IMR-90 (cell line): ENCODE measurements around the gene NENF. TPM values are rescaled to one million over a fixed set of nuclear protein-coding genes. Genes with fewer than 3 reads are reported as not detected.
A peak's percentile ranks its signal among the peaks of the same experiment; 100 is the strongest.

Experiments used
- ATAC-seq: fragments of 200-7000 bp; cut with Tn5 transposase; 2 replicates; pipeline ENCODE4 v1.9.1; 2020; ENCODE audit warnings: low read depth, mild to moderate bottlenecking, moderate library complexity
- BruUV-seq: library from RNA; stranded (reverse); fragments of 400-500 nt; replicated peaks from 2 replicates; lab custom pipeline; 2021; lab: Mats Ljungman, UMichigan
- CTCF ChIA-PET: fragments of 300-600 bp; formaldehyde crosslinking; extraction: SDS; loops from one replicate; lab custom pipeline; 2021; ENCODE audit warnings: antibody characterized with exemption; lab: Yijun Ruan, JAX
- POLR2A ChIA-PET: fragments of 300-600 bp; sonication (Branson Sonifier 250); formaldehyde crosslinking; loops from one replicate; lab custom pipeline; 2022; ENCODE audit warnings: antibody characterized with exemption; ENCODE audit not compliant: unreplicated experiment; lab: Charles Lee
- DNase-seq: peaks from one replicate; pipeline ENCODE4 v3.0.0; 2013
- H2AFZ ChIP-seq: replicated peaks from 2 replicates; pipeline ENCODE3; 2013; ENCODE audit warnings: low read length, mild to moderate bottlenecking; ENCODE audit not compliant: poor library complexity
- H2AK5ac ChIP-seq: 2 replicates; pipeline ENCODE4 v1.6.1; 2013; ENCODE audit warnings: low read depth, low read length, inconsistent platforms
- H2AK9ac ChIP-seq: replicated peaks from 2 replicates; pipeline ENCODE3; 2013; ENCODE audit warnings: mild to moderate bottlenecking, low read depth, low read length, moderate library complexity; ENCODE audit not compliant: poor library complexity
- H2BK120ac ChIP-seq: 2 replicates; pipeline ENCODE4 v1.6.1; 2013; ENCODE audit warnings: low read depth, low read length, inconsistent platforms
- H2BK15ac ChIP-seq: 3 replicates; pipeline ENCODE4 v1.6.1; 2013; ENCODE audit warnings: low read depth, low read length, inconsistent platforms
- H2BK20ac ChIP-seq: 2 replicates; pipeline ENCODE4 v1.6.1; 2013; ENCODE audit warnings: low read depth, mild to moderate bottlenecking, inconsistent platforms, low read length, moderate library complexity
- H2BK5ac ChIP-seq: 2 replicates; pipeline ENCODE4 v1.6.1; 2013; ENCODE audit warnings: mild to moderate bottlenecking, low read depth, low read length, inconsistent platforms; ENCODE audit not compliant: poor library complexity, severe bottlenecking
- H3K14ac ChIP-seq: replicated peaks from 2 replicates; pipeline ENCODE4 v1.6.1; 2013; ENCODE audit warnings: low read depth, low read length, inconsistent platforms
- H3K18ac ChIP-seq: 2 replicates; pipeline ENCODE4 v1.6.1; 2013; ENCODE audit warnings: low read depth, low read length, control low read depth
- H3K23ac ChIP-seq: 2 replicates; pipeline ENCODE4 v1.6.1; 2013; ENCODE audit warnings: low read depth, low read length, inconsistent platforms
- H3K27ac ChIP-seq: 2 replicates; pipeline ENCODE4 v1.5.1; 2013; ENCODE audit warnings: mild to moderate bottlenecking, control low read depth, low read length; ENCODE audit not compliant: insufficient read depth
- H3K27me3 ChIP-seq: 2 replicates; pipeline ENCODE4 v1.6.1; 2013; ENCODE audit warnings: low read length; ENCODE audit not compliant: control insufficient read depth, insufficient read depth
- H3K36me3 ChIP-seq: 2 replicates; pipeline ENCODE4 v1.6.1; 2013; ENCODE audit warnings: low read length, mixed read lengths; ENCODE audit not compliant: control insufficient read depth, insufficient read depth
- H3K4ac ChIP-seq: 2 replicates; pipeline ENCODE4 v1.6.1; 2013; ENCODE audit warnings: low read depth, low read length, inconsistent platforms
- H3K4me1 ChIP-seq: 2 replicates; pipeline ENCODE4 v1.6.1; 2013; ENCODE audit warnings: low read length, mixed read lengths; ENCODE audit not compliant: control insufficient read depth, insufficient read depth
- H3K4me2 ChIP-seq: 2 replicates; pipeline ENCODE4 v1.6.1; 2013; ENCODE audit warnings: low read depth, mild to moderate bottlenecking, control low read depth, low read length, moderate library complexity
- H3K4me3 ChIP-seq: 2 replicates; pipeline ENCODE4 v1.5.1; 2013; ENCODE audit warnings: low read depth, mild to moderate bottlenecking, control low read depth, low read length, moderate library complexity; ENCODE audit not compliant: insufficient read depth
- H3K56ac ChIP-seq: 2 replicates; pipeline ENCODE4 v1.6.1; 2013; ENCODE audit warnings: low read length, inconsistent platforms; ENCODE audit not compliant: insufficient read depth; ENCODE audit errors: extremely low read depth
- H3K79me1 ChIP-seq, 2 experiments: 2 replicates each; pipeline ENCODE4 v1.6.1; 2013; ENCODE audit warnings: low read length in 2 of 2, inconsistent platforms in 1 of 2, low read depth in 1 of 2
- H3K9ac ChIP-seq: 2 replicates; pipeline ENCODE4 v1.6.1; 2013; ENCODE audit warnings: low read depth, low read length, control low read depth
- H3K9me1 ChIP-seq: 2 replicates; pipeline ENCODE4 v1.6.1; 2013; ENCODE audit warnings: low read length, inconsistent platforms; ENCODE audit not compliant: insufficient read depth
- H3K9me3 ChIP-seq: 2 replicates; pipeline ENCODE4 v1.6.1; 2013; ENCODE audit warnings: low read length; ENCODE audit not compliant: control insufficient read depth, insufficient read depth
- H4K20me1 ChIP-seq: 2 replicates; pipeline ENCODE4 v1.6.1; 2013; ENCODE audit warnings: low read length, inconsistent platforms; ENCODE audit not compliant: insufficient read depth
- H4K5ac ChIP-seq: 2 replicates; pipeline ENCODE4 v1.6.1; 2013; ENCODE audit warnings: mild to moderate bottlenecking, low read depth, low read length, control low read depth
- H4K8ac ChIP-seq, 2 experiments: 2 replicates each; pipeline ENCODE4 v1.6.1; 2013; ENCODE audit warnings: low read depth in 2 of 2, low read length in 2 of 2, control low read depth in 1 of 2, inconsistent platforms in 1 of 2
- H4K91ac ChIP-seq: 2 replicates; pipeline ENCODE4 v1.6.1; 2013; ENCODE audit warnings: low read depth, low read length, inconsistent platforms; ENCODE audit not compliant: insufficient read depth
- MAZ ChIP-seq: IDR thresholded peaks from 2 replicates; pipeline ENCODE4 v1.6.1; 2012; ENCODE audit warnings: low read depth, mild to moderate bottlenecking, low read length, improper control_type of control experiment, moderate library complexity, borderline replicate concordance
- RCOR1 ChIP-seq: IDR thresholded peaks from 2 replicates; pipeline ENCODE4 v1.6.1; 2012; ENCODE audit warnings: mild to moderate bottlenecking, low read length, improper control_type of control experiment; ENCODE audit not compliant: insufficient replicate concordance
- WGBS, 2 experiments: methylation state at CpG; one replicate each; pipeline versions ENCODE4 v1.1.5 to v1.1.7; 2013; ENCODE audit warnings: missing lambda C conversion rate in 2 of 2; ENCODE audit not compliant: insufficient read length in 1 of 2; ENCODE audit errors: extremely low coverage in 2 of 2; 5-methylcytosine and 5-hydroxymethylcytosine counted together
- dilution Hi-C: fragments of 300-500 bp; cut with HindIII; formaldehyde crosslinking; loops from one replicate; pipeline ENCODE4 v1.14.3; 2018; ENCODE audit warnings: low sequenced_read_pairs; ENCODE audit not compliant: unreplicated experiment
- in situ Hi-C: fragments of 300-500 bp; cut with MboI; formaldehyde crosslinking; loops from 3 replicates; pipeline ENCODE4 v1.14.3; 2019; ENCODE audit warnings: low sequenced_read_pairs, inconsistent platforms, mixed read lengths
- intact Hi-C: fragments of 100-400 bp; cut with micrococcal nuclease; formaldehyde crosslinking; loops from 2 replicates; pipeline ENCODE4 v1.10.0; 2022
- polyA plus RNA-seq, 3 experiments: library from polyadenylated mRNA; depleted of rRNA; stranded (reverse); fragments of >200 nt; gene quantifications; 2 replicates each; pipeline ENCODE4 v1.2.3, GENCODE V29; 2012; ENCODE audit warnings: low replicate concordance in 1 of 3
- total RNA-seq: library from RNA; depleted of rRNA; stranded (reverse); fragments of >200 nt; gene quantifications from 2 replicates; pipeline ENCODE4 v1.2.3, GENCODE V29; 2012
- TF ChIP-seq, protein P1 (sequence below): fragments of 150-350 bp; IDR thresholded peaks from 2 replicates; pipeline ENCODE4 v1.6.1; 2017; ENCODE audit warnings: mild to moderate bottlenecking, antibody characterized with exemption, low read length, low read depth
- TF ChIP-seq, protein P2 (sequence below): fragments of 150-350 bp; IDR thresholded peaks from 2 replicates; pipeline ENCODE4 v1.6.1; 2016; ENCODE audit warnings: low read depth, mild to moderate bottlenecking, low read length, moderate library complexity, borderline replicate concordance

The NENF gene
- total and polyA plus RNA-seq, 2 of the 4 experiments (the other 2 are of a cell fraction), result 16.0 to 40.4 TPM

DNA sequence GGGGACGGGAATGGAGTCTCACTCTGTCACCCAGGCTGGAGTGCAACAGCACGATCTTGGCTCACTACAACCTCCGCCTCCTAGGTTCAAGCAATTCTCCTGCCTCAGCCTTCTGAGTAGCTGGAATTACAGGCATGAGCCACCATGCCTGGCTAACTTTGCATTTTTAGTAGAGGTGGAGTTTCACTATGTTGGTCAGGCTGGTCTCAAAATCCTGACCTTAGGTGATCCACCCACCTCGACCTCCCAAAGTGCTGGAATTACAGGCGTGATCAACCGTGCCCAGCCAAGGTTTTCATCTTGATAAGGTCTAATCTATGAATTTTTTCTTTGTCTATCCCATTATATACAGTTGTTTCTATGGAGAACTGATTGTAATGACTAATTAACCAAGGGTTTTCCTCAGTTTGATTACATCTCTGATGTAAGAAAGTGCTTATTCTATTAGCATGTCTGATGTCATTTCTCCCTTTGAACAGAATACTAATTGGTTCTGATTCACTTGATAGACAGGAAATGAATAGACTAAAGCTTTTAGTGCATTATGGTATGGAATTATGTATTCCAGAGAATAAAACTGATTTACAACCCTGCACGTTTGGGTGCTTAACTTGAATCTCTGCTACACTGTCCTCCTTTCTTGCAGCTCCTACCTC is 29.9 kb upstream of the NENF start:
- Histone ChIP-seq H3K27ac (no peak overlapping the region), H3K9ac (no peak overlapping the region), H2BK20ac (no peak overlapping the region), H3K4me1 (peaks cover 2% of the 10 kb centered on the region; the same call in 1 of the 2 replicates), H3K18ac (no peak overlapping the region; the same call in 1 of the 2 replicates), H3K23ac (no peak overlapping the region), H3K9me1 (no peaks in the 10 kb centered on the region), H3K9me3 (peaks cover 3% of the 10 kb centered on the region), H2BK15ac (no peak overlapping the region), H4K8ac (peak overlapping the region in 1 of 2 experiments; percentile 21; a peak in 1 of 4 replicates), H2AK9ac (no peak overlapping the region), H3K4me3 (no peak overlapping the region), H3K36me3 (peaks cover 6% of the 10 kb centered on the region), H2AFZ (no peak overlapping the region), H4K20me1 (no peaks in the 10 kb centered on the region), H2BK5ac (peak overlapping the region; percentile 33), H2AK5ac (no peak overlapping the region), H3K14ac (no peak overlapping the region), H3K4ac (no peak overlapping the region), H2BK120ac (no peak overlapping the region), H3K56ac (no peak overlapping the region), H4K5ac (no peak overlapping the region; the same call in 1 of the 2 replicates), H4K91ac (no peak overlapping the region), H3K79me1 (0 out of 4 replicates have a peak, but pooled peaks cover 0 to 5% of the 10 kb centered on the region in 2 experiments), H3K27me3 (no peaks in the 10 kb centered on the region), H3K4me2 (no peak overlapping the region)
- dilution Hi-C loops, result no loop called here
- ChIA-PET POLR2A (no interaction called here), CTCF (no interaction called here)
- no TSS peak for BruUV-seq
- WGBS, 2 experiments, result 100% methylated on average over 1 of the region's 7 CpGs; no CpG with 5 or more reads in 1 of the 2 experiments
- intact Hi-C loops, result no loop called here
- DNase-seq (no peak), ATAC-seq (no peak)
- TF ChIP-seq MAZ (no peak), RCOR1 (no peak)
- TF ChIP-seq, protein P1, sequence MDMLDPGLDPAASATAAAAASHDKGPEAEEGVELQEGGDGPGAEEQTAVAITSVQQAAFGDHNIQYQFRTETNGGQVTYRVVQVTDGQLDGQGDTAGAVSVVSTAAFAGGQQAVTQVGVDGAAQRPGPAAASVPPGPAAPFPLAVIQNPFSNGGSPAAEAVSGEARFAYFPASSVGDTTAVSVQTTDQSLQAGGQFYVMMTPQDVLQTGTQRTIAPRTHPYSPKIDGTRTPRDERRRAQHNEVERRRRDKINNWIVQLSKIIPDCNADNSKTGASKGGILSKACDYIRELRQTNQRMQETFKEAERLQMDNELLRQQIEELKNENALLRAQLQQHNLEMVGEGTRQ, result no peak
- TF ChIP-seq, protein P2, sequence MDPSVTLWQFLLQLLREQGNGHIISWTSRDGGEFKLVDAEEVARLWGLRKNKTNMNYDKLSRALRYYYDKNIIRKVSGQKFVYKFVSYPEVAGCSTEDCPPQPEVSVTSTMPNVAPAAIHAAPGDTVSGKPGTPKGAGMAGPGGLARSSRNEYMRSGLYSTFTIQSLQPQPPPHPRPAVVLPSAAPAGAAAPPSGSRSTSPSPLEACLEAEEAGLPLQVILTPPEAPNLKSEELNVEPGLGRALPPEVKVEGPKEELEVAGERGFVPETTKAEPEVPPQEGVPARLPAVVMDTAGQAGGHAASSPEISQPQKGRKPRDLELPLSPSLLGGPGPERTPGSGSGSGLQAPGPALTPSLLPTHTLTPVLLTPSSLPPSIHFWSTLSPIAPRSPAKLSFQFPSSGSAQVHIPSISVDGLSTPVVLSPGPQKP, result no peak
- in situ Hi-C loops, result no loop called here
